Caki2 (cell line): Measurements from ENCODE around the gene PPM1B. TPM values are rescaled to one million over a fixed set of nuclear protein-coding genes. Genes with fewer than 3 reads are reported as not detected.

ENCODE experiments used
- DNase-seq: peaks from one replicate; pipeline ENCODE4 v3.0.0-alpha.2; 2015; ENCODE audit warnings: low read depth
- in situ Hi-C: cut with HindIII; loops from 2 replicates; pipeline ENCODE4 v1.10.0; 2016; ENCODE audit warnings: low sequenced_read_pairs, low pct_unique_long_range_greater_than_20kb, mixed read lengths
- total RNA-seq: library from RNA; depleted of rRNA; stranded (reverse); fragments of >200 nt; shearing (Covaris generic); gene quantifications from 2 replicates; pipeline ENCODE4 v1.2.3, GENCODE V29; 2014; ENCODE audit warnings: low replicate concordance; rRNA removed

PPM1B gene
- total RNA-seq, 1 experiment from 2014 or later, result 22.5 TPM

- DNase-seq, result no peak
- in situ Hi-C loops, result no loop called here
Measured at GRCh38 chr2:44273596-44273995, 104.9 kb downstream of the PPM1B start.

- in situ Hi-C loops, result no loop called here
- DNase-seq, result peak; percentile 84
Measured at GRCh38 chr2:44275927-44276303, 107.2 kb downstream of the PPM1B start.

GRCh38 chr2:44277541-44277940 is 108.9 kb downstream of the PPM1B start:
- DNase-seq, result no peak
- in situ Hi-C loops, result no loop called here

GRCh38 chr2:44280869-44281268 is 112.2 kb downstream of the PPM1B start:
- in situ Hi-C loops, result no loop called here
- DNase-seq, result no peak

Other genes starting within 250 kb of the PPM1B start
- 60.9 and 74.8 TPM in 2 replicates for gene LRPPRC, start 172.9 kb upstream of the PPM1B start, total RNA-seq
- 11.9 and 27.6 TPM in 2 replicates for gene SLC3A1, start 106.6 kb downstream of the PPM1B start, total RNA-seq
- 22.0 and 27.5 TPM in 2 replicates for gene PREPL, start 192.6 kb downstream of the PPM1B start, total RNA-seq
- gene CAMKMT, start 193.1 kb downstream of the PPM1B start, total RNA-seq, result 1.7 and 6.2 TPM in 2 replicates